ENCODE measurements around the gene NEURL3.

Gene NEURL3

GRCh38 chr2:96506016-96506906 is 1.1 kb upstream of the NEURL3 start:
- DNase-seq (ENCODE audit: low read depth): no peak
- no peak overlapping the region for H3K4me3 ChIP-seq (ENCODE audit: control insufficient read depth, low read depth, low read length)
- TF ChIP-seq, protein P1, sequence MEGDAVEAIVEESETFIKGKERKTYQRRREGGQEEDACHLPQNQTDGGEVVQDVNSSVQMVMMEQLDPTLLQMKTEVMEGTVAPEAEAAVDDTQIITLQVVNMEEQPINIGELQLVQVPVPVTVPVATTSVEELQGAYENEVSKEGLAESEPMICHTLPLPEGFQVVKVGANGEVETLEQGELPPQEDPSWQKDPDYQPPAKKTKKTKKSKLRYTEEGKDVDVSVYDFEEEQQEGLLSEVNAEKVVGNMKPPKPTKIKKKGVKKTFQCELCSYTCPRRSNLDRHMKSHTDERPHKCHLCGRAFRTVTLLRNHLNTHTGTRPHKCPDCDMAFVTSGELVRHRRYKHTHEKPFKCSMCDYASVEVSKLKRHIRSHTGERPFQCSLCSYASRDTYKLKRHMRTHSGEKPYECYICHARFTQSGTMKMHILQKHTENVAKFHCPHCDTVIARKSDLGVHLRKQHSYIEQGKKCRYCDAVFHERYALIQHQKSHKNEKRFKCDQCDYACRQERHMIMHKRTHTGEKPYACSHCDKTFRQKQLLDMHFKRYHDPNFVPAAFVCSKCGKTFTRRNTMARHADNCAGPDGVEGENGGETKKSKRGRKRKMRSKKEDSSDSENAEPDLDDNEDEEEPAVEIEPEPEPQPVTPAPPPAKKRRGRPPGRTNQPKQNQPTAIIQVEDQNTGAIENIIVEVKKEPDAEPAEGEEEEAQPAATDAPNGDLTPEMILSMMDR (IDR thresholded peaks at IDR 0.05; ENCODE audit: control insufficient read depth, insufficient read depth, low read depth, low read length, missing control alignments): no peak

- H3K4me3 ChIP-seq (ENCODE audit: control insufficient read depth, low read depth, low read length): no peak overlapping the region
- DNase-seq (ENCODE audit: low read depth): no peak
- TF ChIP-seq, protein P1 (IDR thresholded peaks at IDR 0.05; ENCODE audit: control insufficient read depth, insufficient read depth, low read depth, low read length, missing control alignments): no peak
Measured at GRCh38 chr2:96503637-96504243, 1.4 kb downstream of the NEURL3 start.

DNA sequence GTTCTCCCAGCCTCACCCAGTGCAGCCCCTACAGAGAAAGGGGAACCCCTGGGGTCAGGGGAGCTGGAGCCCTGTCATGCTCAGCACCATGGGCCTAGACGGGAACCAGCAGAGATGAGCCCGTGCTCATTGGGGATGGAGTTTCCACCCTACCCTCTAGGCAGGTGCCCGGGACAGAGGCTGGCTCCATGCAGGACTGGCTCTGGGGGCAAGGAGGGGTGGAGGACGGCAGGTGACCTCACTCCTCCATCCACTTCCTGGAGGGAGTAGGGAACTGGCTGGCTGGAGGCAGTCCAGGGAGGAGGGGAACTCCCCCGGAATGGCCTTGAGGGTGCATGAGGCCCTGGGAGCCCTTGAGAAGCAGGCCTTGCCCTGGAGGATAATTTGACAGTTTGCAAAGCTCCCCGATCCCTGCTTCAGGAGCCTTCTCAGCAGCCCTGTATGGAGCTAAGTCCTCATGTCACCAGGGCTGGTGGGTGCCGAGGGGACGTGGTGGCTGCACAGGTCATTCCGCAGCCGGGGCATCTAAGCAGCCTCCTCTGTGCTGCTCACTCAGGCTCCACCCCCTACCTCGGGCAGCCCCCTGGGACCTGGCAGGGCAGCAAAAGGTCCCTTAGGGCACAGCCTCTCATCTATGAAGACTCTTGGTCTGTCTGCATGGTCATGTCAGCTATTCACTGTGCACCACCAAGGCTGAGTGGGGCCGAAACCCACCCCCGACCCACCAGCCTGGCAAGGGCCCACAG is 2.1 kb downstream of the NEURL3 start:
- no peak overlapping the region for H3K4me3 ChIP-seq (ENCODE audit: control insufficient read depth, low read depth, low read length)
- TF ChIP-seq, protein P1 (IDR thresholded peaks at IDR 0.05; ENCODE audit: control insufficient read depth, insufficient read depth, low read depth, low read length, missing control alignments): no peak
- no peak for DNase-seq (ENCODE audit: low read depth)

GRCh38 chr2:96501886-96502810 is 3.0 kb downstream of the NEURL3 start:
- no peak overlapping the region for H3K4me3 ChIP-seq (ENCODE audit: control insufficient read depth, low read depth, low read length)
- no peak for DNase-seq (ENCODE audit: low read depth)
- TF ChIP-seq, protein P1 (IDR thresholded peaks at IDR 0.05; ENCODE audit: control insufficient read depth, insufficient read depth, low read depth, low read length, missing control alignments): no peak

DNA sequence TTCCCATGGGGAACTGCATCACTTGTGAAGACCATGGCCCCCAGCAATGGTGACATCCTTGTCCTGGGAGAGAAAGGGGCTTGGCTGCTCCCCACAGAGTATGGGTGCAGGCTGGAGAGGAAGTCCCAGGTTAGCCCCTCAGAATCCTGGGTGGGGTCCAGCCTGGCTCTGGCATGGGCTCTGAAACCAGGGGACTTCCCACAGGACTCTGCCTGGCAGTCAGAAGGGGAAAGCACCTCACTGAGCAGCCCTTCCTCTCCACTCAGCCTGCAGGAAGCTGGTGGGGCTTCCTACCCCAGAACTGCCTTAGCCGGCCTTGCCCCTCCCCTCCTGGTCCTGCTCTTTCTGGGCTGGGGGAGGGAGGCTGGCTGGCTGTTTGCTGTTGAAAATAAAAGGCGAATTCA is 3.7 kb downstream of the NEURL3 start:
- H3K4me3 ChIP-seq (ENCODE audit: control insufficient read depth, low read depth, low read length): no peak overlapping the region
- DNase-seq (ENCODE audit: low read depth): no peak
- TF ChIP-seq, protein P1 (IDR thresholded peaks at IDR 0.05; ENCODE audit: control insufficient read depth, insufficient read depth, low read depth, low read length, missing control alignments): no peak

Measured in AG09309 (cell line).